Stimulated activated CD4-positive, alpha-beta T cell treated with anti-CD3 and anti-CD28 coated beads, Interleukin-15, amount 100 ng/mL, for 48 hours (primary cell): ENCODE results near the gene EXOC4.

Source experiments
- DNase-seq, 2 donors: peaks; one replicate each; pipeline ENCODE4 v3.0.0-alpha.2; 2020; ENCODE audit warnings: low read depth in 2 of 2

EXOC4 gene

GRCh38 chr7:133786401-133786937 is 533.6 kb downstream of the EXOC4 start:
- DNase-seq: no peak

DNA sequence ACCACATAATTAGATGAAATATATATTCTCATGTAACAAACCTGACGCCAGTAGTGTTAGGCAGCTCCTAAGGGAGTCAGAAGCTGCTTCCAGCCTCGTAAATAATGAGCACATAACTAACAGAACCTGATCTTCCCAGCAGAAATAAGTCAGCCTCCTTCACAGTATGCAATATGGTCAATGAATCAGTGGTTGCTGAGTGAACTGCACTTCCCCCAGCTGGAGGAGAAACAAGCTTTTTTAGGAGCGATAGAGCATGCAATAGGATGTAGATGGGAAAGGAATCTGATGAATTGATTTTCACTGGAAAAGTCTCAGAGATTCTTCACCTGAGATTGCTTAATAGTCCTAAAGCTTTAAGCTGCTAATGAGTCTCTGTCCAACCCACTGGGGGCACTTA is 537.1 kb downstream of the EXOC4 start:
- no peak for DNase-seq

- no peak for DNase-seq
Observed at GRCh38 chr7:133790911-133791310, 538.0 kb downstream of the EXOC4 start.

- no peak for DNase-seq
Observed at GRCh38 chr7:133794479-133794878, 541.6 kb downstream of the EXOC4 start.

- no peak for DNase-seq
Observed at GRCh38 chr7:133795068-133795665, 542.3 kb downstream of the EXOC4 start.

GRCh38 chr7:133796782-133797745 is 544.2 kb downstream of the EXOC4 start:
- no peak for DNase-seq

DNA sequence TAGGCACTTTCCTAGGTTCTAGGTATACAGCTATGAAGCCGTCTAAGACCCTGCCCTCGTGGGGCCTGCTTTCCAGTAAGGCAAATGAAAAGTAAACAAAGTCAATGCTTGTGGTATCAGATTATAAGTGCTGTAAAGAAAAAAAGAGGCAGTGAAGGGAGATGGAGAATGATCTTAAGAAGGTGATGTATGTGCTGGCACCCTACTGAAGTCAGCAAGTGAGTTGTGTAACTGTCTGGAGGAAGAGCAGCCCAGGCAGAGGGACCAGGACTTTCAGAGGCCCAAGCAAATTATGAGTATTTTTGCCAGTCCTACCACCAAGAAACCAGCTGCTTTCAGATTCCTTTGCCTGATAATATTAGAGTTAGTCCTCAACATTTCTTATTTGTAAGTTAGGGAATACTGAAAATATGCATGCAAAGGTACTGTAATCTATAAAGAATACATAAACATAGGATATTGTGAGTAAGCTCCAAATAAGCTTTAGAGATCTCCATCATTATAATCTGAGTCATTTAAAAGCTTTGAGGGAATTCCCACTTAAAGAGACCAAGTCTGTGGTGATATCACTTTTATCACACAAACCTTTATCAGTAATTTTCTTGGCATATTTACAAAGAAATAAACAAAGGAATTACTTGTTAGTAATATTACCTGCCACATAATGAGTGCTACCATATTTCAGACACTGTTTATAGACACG is 545.1 kb downstream of the EXOC4 start:
- no peak for DNase-seq

DNA sequence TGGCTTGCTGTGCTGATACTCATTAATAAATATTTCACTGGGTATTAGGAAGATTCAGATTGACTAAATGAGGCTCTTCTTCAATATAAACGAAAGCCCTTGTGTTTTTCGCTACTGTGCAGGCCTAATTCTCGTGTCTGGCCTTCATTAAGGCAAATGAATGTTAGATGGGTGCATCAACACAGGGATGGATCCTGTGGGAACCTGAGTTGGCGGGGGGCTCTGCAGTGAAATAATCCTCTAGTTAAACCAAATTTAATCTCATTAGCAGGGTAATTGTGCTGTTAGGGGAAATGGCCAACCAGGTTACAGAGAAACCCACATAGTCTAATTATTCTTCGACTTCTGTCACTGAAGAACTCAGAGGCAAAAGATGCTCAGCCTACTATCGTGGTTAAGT is 548.5 kb downstream of the EXOC4 start:
- no peak for DNase-seq

- no peak for DNase-seq
Observed at GRCh38 chr7:133804127-133804526, 551.2 kb downstream of the EXOC4 start.

GRCh38 chr7:133805426-133805825 is 552.5 kb downstream of the EXOC4 start:
- no peak for DNase-seq

- DNase-seq: no peak
Observed at GRCh38 chr7:133807624-133808492, 555.0 kb downstream of the EXOC4 start.

DNA sequence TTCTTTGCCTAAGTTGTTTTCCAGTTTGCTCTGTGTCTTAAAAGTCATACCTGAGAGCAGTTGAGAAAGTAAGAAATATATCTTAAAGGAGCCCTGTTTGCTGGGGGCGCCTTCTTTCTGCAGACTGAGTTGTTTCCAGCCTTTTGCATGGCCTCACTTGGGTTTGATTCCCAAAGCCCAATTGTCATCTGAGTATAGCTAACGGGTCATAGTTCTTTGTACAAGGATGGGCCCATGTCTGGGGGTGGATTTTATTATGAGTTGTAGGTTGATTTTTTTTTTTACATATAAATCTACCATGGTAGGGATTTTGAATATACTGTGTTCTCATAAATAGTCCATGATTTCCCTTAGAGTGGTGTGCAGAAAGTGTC is 555.6 kb downstream of the EXOC4 start:
- DNase-seq: no peak

DNA sequence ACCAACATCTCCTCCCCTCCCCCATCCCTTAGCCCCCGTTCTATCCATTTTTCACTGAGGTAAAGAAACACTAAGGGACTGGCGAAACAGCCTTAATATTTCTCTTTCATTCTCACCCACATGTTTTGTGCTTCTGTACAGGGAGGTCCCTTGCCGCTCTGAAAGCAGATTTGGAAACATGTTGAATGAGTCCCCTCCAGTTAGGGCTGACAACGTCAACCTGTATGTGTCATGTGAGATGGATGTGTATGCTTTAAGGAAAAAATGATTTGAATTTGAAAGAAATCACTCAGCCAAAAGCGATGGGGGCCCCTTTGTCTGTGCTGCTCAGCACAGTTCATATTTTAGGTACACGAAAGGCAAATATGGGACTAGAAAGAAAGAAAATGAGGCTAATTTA is 560.0 kb downstream of the EXOC4 start:
- DNase-seq: no peak

DNA sequence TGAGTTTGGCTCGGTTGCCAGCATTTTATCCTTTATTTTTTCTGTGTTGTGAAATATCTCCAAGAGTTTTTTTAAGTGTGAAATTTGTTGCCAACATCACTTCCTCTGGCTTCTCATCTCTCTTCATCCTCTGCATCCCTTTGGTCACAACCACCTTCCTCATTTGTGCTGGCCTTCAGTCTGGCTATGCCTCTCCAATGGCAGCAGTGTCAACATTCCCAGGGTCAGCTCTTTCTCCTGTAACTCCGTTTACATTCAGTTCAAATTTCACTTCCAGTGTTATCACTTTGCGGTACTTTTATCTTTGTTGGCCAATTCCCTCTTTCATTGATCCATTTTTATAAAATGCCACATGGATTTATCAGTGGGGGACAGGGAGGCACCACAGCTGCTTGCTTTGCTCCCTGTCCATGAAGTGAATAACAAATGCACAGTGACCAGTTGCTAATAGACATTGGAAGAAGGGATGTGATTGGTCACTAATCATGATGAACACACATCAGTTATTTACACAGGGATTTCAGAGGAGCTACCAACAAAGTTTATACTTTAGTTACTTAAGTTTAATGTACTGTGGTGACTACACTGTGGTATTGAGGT is 562.8 kb downstream of the EXOC4 start:
- no peak for DNase-seq

GRCh38 chr7:133819695-133820094 is 566.8 kb downstream of the EXOC4 start:
- no peak for DNase-seq

GRCh38 chr7:133820584-133820983 is 567.7 kb downstream of the EXOC4 start:
- no peak for DNase-seq

DNA sequence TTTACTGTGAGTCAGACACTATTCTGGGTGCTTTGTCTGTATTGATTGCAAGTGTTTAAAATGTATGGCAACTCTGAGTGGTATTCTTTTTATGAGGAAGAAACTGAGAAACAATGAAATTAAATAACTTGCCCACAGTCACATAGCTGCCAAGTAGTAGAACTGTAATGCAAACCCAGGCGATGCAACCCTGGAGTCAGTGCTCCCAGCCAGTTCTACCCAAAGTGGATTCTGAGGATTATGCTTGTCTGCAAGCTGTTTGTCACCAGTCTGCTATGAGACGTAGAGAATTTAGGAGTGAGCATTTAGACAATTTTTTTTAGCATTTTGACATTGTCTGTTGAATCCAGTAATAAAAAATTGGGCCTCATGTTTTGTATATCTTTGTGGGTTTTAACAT is 568.3 kb downstream of the EXOC4 start:
- DNase-seq: no peak

DNA sequence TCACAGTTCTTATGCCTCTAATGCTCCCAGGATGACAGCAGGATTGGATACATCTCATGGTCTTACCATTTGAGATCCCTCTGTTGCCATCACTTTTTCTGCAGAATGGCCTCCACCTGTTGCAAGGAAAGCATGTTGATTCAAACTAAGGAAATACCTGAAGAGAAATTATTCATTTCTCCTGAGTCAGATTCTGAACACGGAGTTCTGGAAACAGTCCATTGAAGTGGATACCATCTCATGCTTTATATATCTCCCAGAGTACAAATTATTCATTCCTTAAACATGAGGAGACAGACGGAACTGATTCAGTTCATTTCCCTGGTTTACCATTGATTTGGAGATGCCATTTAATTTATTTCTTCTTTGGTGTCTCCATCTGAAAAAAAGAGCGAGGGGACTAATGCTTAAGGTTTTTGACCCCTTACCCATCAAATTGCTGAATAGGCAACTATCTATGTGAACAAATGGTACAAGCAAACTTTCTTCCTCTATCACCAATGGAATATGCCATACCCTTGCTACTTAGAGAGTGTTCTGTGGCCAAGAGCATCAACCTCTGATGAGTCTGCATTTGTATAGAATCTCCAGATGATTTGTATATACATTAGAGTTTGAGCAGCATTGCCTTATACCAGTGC is 569.2 kb downstream of the EXOC4 start:
- no peak for DNase-seq

DNA sequence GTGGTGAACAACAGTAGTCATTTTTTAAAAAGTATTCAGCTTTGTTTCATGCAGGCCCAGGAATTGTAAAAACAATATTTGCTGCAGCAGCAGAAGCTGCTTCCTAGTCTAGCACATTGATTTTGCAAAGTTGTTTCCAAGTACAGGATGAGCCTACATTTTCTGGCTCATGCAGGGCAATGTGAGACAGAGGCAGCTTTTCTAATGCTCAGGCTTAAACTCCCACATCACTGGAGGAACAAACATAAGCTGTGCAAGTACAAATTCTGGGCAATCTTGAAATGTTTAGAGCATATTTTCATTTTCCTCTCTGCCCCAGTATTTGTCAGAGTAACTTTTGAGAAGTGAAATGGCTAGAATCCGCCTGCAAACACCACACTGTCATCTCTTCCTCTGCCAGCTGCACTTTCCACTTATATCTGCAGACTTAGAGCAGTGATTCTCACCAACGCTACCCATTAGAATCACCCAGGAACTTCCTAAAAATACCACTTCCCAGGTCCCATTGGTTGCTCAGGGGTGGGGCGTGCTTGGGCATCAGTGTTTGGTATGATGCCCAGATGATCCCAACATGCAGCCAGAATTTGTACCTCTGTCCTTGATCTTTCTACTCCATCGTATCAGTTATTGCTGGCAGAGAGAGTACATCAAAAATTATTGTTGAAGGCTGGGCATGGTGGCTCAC is 570.1 kb downstream of the EXOC4 start:
- no peak for DNase-seq

GRCh38 chr7:133824132-133824531 is 571.3 kb downstream of the EXOC4 start:
- DNase-seq: no peak
